ENCODE data around the gene CYP3A7. TPM values are rescaled to one million over a fixed set of nuclear protein-coding genes. Genes with fewer than 3 reads are reported as not detected.

The CYP3A7 gene
- total RNA-seq, 1 donor from 2014 or later = not detected

Other genes starting within 250 kb of the CYP3A7 start
- 19.9 TPM for gene ZNF394, start 234.9 kb downstream of the CYP3A7 start, total RNA-seq (ENCODE audit: unreplicated experiment)
- 18.7 TPM for gene ZKSCAN5, start 230.5 kb downstream of the CYP3A7 start, total RNA-seq (ENCODE audit: unreplicated experiment)
- gene FAM200A, start 183.1 kb downstream of the CYP3A7 start, total RNA-seq (ENCODE audit: unreplicated experiment) = 8.1 TPM
- gene ZNF655, start 176.6 kb downstream of the CYP3A7 start, total RNA-seq (ENCODE audit: unreplicated experiment) = 74.0 TPM
- 0.66 TPM for gene TMEM225B, start 136.9 kb downstream of the CYP3A7 start, total RNA-seq (ENCODE audit: unreplicated experiment)
- gene ZSCAN25, start 118.2 kb downstream of the CYP3A7 start, total RNA-seq (ENCODE audit: unreplicated experiment) = 26.6 TPM
- gene CYP3A5, start 55.2 kb downstream of the CYP3A7 start, total RNA-seq (ENCODE audit: unreplicated experiment) = not detected
- gene CYP3A4, start 49.0 kb upstream of the CYP3A7 start, total RNA-seq (ENCODE audit: unreplicated experiment) = not detected
- not detected for gene CYP3A43, start 92.8 kb upstream of the CYP3A7 start, total RNA-seq (ENCODE audit: unreplicated experiment)
- gene OR2AE1, start 141.8 kb upstream of the CYP3A7 start, total RNA-seq (ENCODE audit: unreplicated experiment) = 0.39 TPM
- gene TRIM4, start 184.3 kb upstream of the CYP3A7 start, total RNA-seq (ENCODE audit: unreplicated experiment) = 13.7 TPM
- gene GJC3, start 194.4 kb upstream of the CYP3A7 start, total RNA-seq (ENCODE audit: unreplicated experiment) = not detected
- gene AZGP1, start 240.8 kb upstream of the CYP3A7 start, total RNA-seq (ENCODE audit: unreplicated experiment) = 0.44 TPM